NCI-H226 (cell line): ENCODE results near the gene ERH.
"Not testable (repeated sequence)": the region's sequence is repeated elsewhere in the genome, so short reads cannot be mapped to it uniquely, and the experiment has no call there.

ENCODE experiments used
- DNase-seq: peaks from one replicate; pipeline ENCODE4 v3.0.0-alpha.2; 2015

Gene ERH

DNA sequence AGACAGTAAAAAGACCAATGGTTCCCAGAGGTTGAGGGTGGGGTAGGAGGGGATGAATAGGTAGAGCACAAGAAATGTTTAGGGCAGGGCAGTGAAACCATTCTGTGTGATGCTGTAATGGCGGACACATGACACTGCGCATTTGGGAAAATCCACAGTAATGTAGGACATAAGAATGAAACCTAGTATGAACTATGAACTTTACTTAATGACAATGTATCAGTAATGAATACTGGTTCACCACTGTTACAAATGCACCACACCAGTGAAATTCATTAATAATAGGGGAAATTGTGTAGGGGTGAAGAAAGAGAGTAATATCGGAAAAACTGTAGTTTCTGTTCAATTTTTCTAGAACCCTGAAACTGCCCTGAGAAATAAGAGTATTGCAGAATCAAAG lies 5.6 kb downstream of the ERH start:
- DNase-seq, result no peak

GRCh38 chr14:69391400-69391799 lies 6.7 kb downstream of the ERH start:
- not testable (repeated sequence) for DNase-seq

- DNase-seq, result no peak
Measured at GRCh38 chr14:69387311-69387710, 10.8 kb downstream of the ERH start.

- DNase-seq, result no peak
Measured at GRCh38 chr14:69378274-69378673, 19.8 kb downstream of the ERH start.

DNA sequence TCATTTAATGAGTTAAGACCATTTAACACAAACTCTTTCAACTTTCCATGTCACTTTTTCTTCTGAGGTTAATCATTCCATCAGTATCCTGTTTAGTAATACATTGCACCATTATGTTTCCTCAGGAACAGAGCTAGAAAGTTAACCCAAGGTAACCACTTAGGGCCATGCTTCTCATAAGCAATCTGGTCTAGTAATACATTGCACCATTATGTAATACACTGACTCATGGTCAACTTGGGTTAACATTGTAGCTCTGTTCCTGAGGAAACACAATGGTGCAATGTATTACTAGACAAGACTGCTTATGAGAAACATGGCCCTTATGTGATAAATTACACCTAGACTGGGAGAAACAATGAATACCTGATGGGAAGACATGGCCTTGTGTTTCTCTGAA lies 21.7 kb downstream of the ERH start:
- DNase-seq, result peak; percentile 38

- no peak for DNase-seq
Measured at GRCh38 chr14:69375722-69376121, 22.4 kb downstream of the ERH start.

DNA sequence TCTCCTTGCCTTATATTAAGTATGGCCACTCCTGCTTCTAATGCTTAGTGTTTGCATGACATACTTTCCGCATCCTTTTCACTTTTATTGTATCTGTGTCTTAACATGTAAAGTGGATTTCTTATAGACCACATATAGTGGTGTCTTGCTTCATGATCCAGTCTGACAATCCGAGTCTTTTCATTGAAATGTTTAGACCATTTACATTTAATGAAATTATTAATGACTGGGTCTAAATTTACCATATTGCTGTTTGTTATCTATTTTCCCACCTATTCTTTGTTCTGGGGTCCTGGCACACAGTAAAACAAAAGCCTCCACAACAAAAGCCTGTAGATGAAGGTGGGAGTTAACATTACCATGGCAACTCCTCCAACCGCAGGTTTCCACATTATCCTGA lies 22.9 kb downstream of the ERH start:
- no peak for DNase-seq

DNA sequence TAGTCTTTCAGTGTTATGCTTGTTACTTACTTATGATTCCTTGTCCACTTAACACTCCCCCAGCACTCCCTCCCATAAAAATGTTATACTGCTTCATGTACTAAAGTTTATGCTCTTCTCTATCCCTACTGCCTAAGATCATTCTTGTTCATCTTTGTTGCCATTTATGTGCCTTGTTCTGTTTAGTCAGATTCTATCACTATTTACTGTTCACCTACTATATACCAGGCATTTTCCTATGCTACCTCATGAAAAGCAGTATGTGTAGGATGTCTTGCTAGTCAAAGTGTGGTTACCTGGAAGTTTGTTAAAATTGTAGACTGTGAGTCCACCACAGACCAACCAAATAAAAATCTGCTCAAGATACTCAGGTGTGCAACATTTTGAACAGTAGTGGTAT lies 23.9 kb downstream of the ERH start:
- no peak for DNase-seq

- no peak for DNase-seq
Measured at GRCh38 chr14:69373104-69373503, 25.0 kb downstream of the ERH start.

GRCh38 chr14:69372146-69372545 lies 26.0 kb downstream of the ERH start:
- DNase-seq, result no peak

DNA sequence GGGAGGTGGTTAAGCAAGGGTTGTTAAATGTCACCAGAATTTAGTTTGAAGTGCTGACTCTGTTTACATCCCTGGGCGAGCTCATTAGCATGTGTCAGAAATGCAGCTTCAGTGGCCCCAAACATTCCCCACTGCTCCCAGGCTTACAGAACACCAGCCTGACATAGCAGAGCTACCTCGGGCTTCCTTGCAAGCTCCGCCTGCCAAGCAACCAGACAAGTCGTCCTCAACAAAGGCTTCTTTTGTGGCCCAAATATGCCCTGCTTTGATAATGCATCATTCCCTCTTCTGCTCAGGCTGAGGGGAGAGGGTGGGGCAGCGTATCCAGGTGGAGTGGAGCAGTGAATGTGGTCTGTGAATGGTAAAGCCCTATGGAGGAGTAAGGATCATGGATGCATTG lies 28.0 kb downstream of the ERH start:
- DNase-seq, result no peak

GRCh38 chr14:69368381-69368780 lies 29.7 kb downstream of the ERH start:
- DNase-seq, result no peak

- DNase-seq, result no peak
Measured at GRCh38 chr14:69366761-69367160, 31.3 kb downstream of the ERH start.

DNA sequence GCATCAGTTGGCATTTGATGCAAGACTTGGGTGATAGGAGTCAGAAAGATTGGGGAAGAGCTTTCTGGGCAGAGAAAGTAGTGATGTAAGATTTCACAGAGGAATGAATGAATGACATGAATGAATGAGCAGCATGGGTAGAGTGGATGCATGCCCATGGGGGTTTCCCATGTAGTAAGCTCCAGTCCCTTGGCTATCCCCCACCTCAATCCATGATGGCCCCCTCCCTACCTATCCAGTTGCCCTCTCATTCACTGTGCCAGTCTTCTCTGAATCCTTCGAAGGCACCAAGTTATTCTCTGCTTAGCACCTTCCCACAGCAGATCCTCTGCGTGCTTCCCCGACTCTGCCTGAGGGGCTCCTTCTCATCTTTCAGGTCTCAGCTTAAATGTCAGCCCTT lies 32.0 kb downstream of the ERH start:
- no peak for DNase-seq

DNA sequence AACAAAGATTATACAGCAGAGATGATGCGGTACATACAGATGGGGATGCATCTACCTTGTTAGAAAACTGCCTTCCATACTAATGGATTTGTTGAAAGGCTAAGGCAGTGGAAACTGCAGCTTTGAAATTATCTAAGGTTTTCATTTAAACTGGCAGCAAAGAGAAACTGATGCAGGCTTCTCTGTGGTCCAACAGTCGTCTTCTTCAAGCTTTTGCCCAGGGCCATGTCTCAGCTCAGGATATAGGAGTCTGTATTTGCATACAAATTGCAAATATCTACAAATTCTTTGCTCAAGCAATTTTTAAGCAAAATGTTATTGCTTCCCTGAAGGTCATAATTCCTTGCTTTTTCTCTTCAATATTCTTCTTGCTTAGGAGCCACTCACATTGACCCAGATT lies 33.7 kb downstream of the ERH start:
- no peak for DNase-seq

GRCh38 chr14:69363964-69364363 lies 34.1 kb downstream of the ERH start:
- no peak for DNase-seq

- no peak for DNase-seq
Measured at GRCh38 chr14:69363055-69363454, 35.0 kb downstream of the ERH start.

DNA sequence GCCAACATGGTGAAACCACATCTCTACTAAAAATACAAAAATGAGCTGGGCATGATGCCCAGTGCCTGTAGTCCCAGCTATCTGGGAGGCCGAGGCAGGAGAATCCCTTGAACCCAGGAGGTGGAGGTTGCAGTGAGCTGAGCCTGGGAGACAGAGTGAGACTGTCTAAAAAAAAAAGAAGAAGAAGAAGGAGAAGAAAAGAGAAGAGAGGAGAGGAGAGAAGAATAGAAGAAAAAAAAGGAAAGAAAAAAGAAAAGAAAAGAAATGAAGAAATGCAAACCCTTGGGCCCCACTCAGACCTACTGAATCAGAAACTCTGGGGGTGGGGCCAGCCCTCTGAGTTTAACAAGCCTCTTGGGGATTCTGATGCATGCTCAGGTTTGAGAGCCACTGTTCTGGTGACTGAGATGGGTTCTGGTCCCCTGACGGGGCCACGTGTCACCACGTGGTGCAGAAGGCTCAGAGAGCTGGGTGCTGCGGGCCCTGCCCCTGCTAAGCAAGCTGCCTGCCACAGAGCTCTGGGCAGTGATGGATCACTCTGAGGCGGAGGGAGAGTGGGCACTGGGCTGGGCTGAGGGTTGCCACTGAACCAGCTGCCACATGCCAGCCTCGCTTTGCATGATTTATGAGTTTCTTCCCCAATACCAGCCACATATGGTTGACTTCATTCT lies 37.5 kb downstream of the ERH start:
- DNase-seq, result no peak

DNA sequence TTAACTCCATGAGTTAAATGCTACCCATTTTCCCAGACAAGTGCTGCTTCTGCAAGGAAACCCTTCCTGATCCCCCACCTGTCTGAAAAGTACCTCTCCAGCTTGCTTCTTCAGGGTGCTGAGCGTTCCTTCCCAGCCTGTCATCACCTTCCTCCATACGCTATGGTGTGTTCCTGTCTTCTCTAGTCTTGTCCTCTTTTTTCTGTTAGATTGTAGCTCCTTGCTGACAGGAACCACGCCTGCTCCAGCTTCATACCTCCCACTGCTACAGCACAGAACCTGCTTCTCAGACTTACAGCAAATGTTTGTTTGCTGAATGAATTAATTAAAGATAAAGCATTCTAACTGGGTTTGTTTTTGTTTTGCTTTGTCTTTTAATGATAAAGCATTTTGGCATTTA lies 39.1 kb downstream of the ERH start:
- no peak for DNase-seq

DNA sequence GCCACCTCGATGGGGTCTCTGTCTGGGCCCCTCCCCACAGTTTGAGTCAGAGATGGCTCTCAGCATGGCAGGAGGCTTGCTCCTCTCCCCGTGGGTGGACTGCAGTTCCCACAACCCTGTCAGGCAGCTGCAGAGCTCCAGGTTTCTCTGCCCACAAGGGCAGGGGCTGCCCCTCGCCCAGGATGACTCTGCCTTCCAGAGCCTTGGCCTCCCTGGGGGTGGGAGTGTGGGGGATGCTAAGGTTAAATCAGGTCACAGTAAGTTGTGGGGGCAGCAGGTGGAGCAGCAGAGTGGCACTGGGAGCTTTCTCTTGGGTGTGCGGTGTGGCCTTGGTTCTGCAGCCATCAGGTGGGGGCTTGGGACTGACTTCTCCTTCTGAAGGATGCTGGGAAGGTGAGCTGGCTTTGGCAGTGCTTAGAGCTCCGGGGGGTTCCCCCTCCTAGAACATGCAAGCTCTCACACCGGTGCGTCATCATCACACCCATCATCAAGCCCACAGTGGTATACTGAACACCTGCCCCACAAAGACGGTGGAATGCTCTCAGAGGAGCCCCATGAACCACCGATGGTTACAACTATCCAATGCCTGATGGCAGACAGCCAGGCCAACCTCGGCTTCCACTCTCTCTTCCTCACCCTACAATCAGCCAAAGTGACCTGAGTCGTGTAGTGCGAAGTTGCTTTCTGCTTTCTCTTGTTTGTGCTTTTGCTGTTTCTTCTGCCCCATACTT lies 39.7 kb downstream of the ERH start:
- no peak for DNase-seq

- DNase-seq, result no peak
Measured at GRCh38 chr14:69357544-69358200, 40.4 kb downstream of the ERH start.

- no peak for DNase-seq
Measured at GRCh38 chr14:69356903-69357543, 41.1 kb downstream of the ERH start.

GRCh38 chr14:69355607-69356281 lies 42.4 kb downstream of the ERH start:
- peak; percentile 80 for DNase-seq
